GM23338 (cell line): ENCODE results near the gene SLAMF9. TPM values are rescaled to one million over a fixed set of nuclear protein-coding genes. Genes with fewer than 3 reads are reported as not detected.
A peak's percentile ranks its signal among the peaks of the same experiment; 100 is the strongest.

Experiments used
- ATAC-seq: fragments of 200-7000 bp; cut with Tn5 transposase; 3 replicates; pipeline ENCODE4 v1.9.1; 2020
- DNase-seq: peaks from one replicate; pipeline ENCODE4 v3.0.0-alpha.2; 2015; ENCODE audit warnings: low spot score
- H2AFZ ChIP-seq: fragments of 200-600 bp; sonication (generic); 2 replicates; pipeline ENCODE4 v1.8.0; 2016; ENCODE audit warnings: antibody characterized with exemption, mild to moderate bottlenecking, moderate library complexity
- H3F3A ChIP-seq: fragments of 200-600 bp; sonication (generic); replicated peaks from 2 replicates; pipeline ENCODE4 v1.8.0; 2017; ENCODE audit warnings: antibody characterized with exemption, mixed run types, low read depth
- H3K27ac ChIP-seq: fragments of 200-600 bp; sonication (generic); 2 replicates; pipeline ENCODE4 v1.6.1; 2016; ENCODE audit warnings: low read depth
- H3K27me3 ChIP-seq: fragments of 200-600 bp; sonication (generic); 2 replicates; pipeline ENCODE4 v1.8.0; 2016; ENCODE audit warnings: mild to moderate bottlenecking, mixed run types, moderate library complexity; ENCODE audit not compliant: insufficient read depth
- H3K36me3 ChIP-seq: fragments of 200-600 bp; sonication (generic); 2 replicates; pipeline ENCODE4 v1.8.0; 2016; ENCODE audit warnings: mild to moderate bottlenecking; ENCODE audit not compliant: insufficient read depth
- H3K4me1 ChIP-seq: fragments of 200-600 bp; sonication (generic); 2 replicates; pipeline ENCODE4 v1.8.0; 2016; ENCODE audit warnings: mild to moderate bottlenecking, moderate library complexity; ENCODE audit not compliant: insufficient read depth
- H3K4me2 ChIP-seq: fragments of 200-600 bp; sonication (generic); 2 replicates; pipeline ENCODE4 v1.7.1; 2017; ENCODE audit warnings: mixed run types
- H3K4me3 ChIP-seq: fragments of 200-600 bp; sonication (generic); 2 replicates; pipeline ENCODE4 v1.6.1; 2016; ENCODE audit warnings: mixed run types
- H3K79me2 ChIP-seq: fragments of 200-600 bp; sonication (generic); replicated peaks from 2 replicates; pipeline ENCODE4 v1.8.0; 2017; ENCODE audit warnings: mild to moderate bottlenecking; ENCODE audit not compliant: insufficient read depth
- H3K9me2 ChIP-seq: fragments of 200-600 bp; sonication (generic); 2 replicates; pipeline ENCODE4 v1.8.0; 2017; ENCODE audit not compliant: insufficient read depth
- H4K20me1 ChIP-seq: fragments of 200-600 bp; sonication (generic); replicated peaks from 2 replicates; pipeline ENCODE4 v1.8.0; 2017; ENCODE audit warnings: mild to moderate bottlenecking; ENCODE audit not compliant: insufficient read depth
- H3K27ac Mint-ChIP-seq: 2 replicates; pipeline ENCODE4 v1.8.0; 2020; ENCODE audit warnings: inconsistent platforms, mild to moderate bottlenecking, moderate library complexity, mixed read lengths
- H3K27me3 Mint-ChIP-seq: 3 replicates; pipeline ENCODE4 v1.8.0; 2022; ENCODE audit warnings: low read depth, mild to moderate bottlenecking, moderate library complexity, mixed read lengths, inconsistent platforms; ENCODE audit not compliant: insufficient read depth, poor library complexity
- H3K36me3 Mint-ChIP-seq: 3 replicates; pipeline ENCODE4 v1.8.0; 2021; ENCODE audit warnings: low read depth, mild to moderate bottlenecking, inconsistent platforms, moderate library complexity, mixed read lengths
- H3K4me1 Mint-ChIP-seq: 3 replicates; pipeline ENCODE4 v1.8.0; 2020; ENCODE audit warnings: mild to moderate bottlenecking, inconsistent platforms, mixed read lengths
- H3K4me3 Mint-ChIP-seq: 3 replicates; pipeline ENCODE4 v1.8.0; 2021; ENCODE audit warnings: moderate library complexity, mild to moderate bottlenecking, inconsistent platforms, mixed read lengths
- H3K9me3 Mint-ChIP-seq: 3 replicates; pipeline ENCODE4 v1.8.0; 2020; ENCODE audit warnings: moderate library complexity, mild to moderate bottlenecking, inconsistent platforms, mixed read lengths
- CREB1 ChIP-seq: fragments of 250-450 bp; sonication (Bioruptor Pico); IDR thresholded peaks from 2 replicates; pipeline ENCODE4 v1.5.0; 2020; ENCODE audit warnings: low read depth, mild to moderate bottlenecking, moderate library complexity
- CTCF ChIP-seq, 2 experiments: fragments of 200-600 bp in 1 of 2; sonication (generic) in 1 of 2; conservative IDR thresholded peaks; 2 replicates each; pipeline versions ENCODE4 v1.5.1 to v1.6.1; 2016 to 2017; ENCODE audit warnings: antibody characterized with exemption in 2 of 2, low read depth in 2 of 2, mild to moderate bottlenecking in 2 of 2, moderate library complexity in 1 of 2
- ETS1 ChIP-seq: IDR thresholded peaks from 2 replicates; pipeline ENCODE4 v1.6.1; 2016; ENCODE audit warnings: antibody characterized with exemption
- POLR2AphosphoS5 ChIP-seq: IDR thresholded peaks from 2 replicates; pipeline ENCODE4 v1.6.1; 2016; ENCODE audit warnings: antibody characterized with exemption, low read depth
- REST ChIP-seq: IDR thresholded peaks from one replicate; pipeline ENCODE4 v1.6.1; 2018; ENCODE audit warnings: antibody characterized with exemption; ENCODE audit not compliant: unreplicated experiment
- ZNF114 ChIP-seq: fragments of 250-450 bp; sonication (Bioruptor Pico); IDR thresholded peaks from 2 replicates; pipeline ENCODE4 v1.5.0; 2020; ENCODE audit warnings: mild to moderate bottlenecking, moderate library complexity
- polyA plus RNA-seq: library from polyadenylated mRNA; unstranded; fragments of >200 nt; fragmentation: Nextera tagmentation; extraction: Ambion mirVana; gene quantifications from 2 replicates; pipeline ENCODE4 v1.2.1, GENCODE V29; 2016
- total RNA-seq: library from RNA; depleted of rRNA; stranded (reverse); fragments of >200 nt; shearing (Covaris generic); gene quantifications from 2 replicates; pipeline ENCODE4 v1.2.3, GENCODE V29; 2014

SLAMF9 gene
- total and polyA plus RNA-seq, 2 experiments from 2014 or later = not detected

DNA sequence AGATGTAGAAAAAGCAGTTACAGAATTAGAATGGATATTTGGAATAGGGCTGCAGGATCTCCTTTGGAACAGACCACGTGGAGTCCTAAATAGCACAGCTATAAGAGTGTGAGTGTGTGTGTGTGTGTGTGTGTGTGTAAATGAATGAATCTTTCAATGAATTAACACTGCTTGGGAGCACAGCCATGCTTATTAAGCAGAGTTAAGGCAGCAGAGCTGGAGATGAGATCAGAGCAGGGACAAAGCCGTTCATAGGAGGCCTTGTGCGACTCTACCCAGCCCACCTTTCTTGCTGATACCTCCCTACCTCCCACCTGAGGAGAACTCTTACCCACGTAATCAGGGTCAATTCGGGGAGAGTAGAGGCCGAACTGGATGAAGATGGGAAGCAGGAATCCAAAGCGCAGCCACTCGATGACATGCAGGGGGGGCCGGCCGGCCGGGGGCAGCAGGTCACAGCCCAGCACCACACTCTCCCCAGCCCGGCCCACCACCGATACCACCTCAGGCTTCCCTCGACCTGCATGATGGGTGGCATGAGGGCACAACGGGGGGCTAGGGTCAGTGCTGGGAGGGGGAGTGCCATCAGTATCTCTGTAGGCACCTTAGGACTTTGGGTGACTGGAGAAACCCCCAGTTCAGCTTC is 11.3 kb downstream of the SLAMF9 start:
- H3K36me3 ChIP-seq = no peaks in the 10 kb centered on the region
- H3K4me1 ChIP-seq = peaks cover 25% of the 10 kb centered on the region
- no peaks in the 10 kb centered on the region for H3K9me3 Mint-ChIP-seq
- H3K79me2 ChIP-seq = peaks cover 17% of the 10 kb centered on the region; the same call in 1 of the 2 replicates
- no peak overlapping the region for H2AFZ ChIP-seq
- peak overlapping the region; percentile 1; the same call in 1 of the 3 replicates for H3K4me3 Mint-ChIP-seq
- H3K4me1 Mint-ChIP-seq = peaks cover 48% of the 10 kb centered on the region
- H3K4me3 ChIP-seq = no peak overlapping the region
- no peaks in the 10 kb centered on the region for H3F3A ChIP-seq
- no peak overlapping the region for H3K27ac ChIP-seq
- peaks cover 4% of the 10 kb centered on the region; the same call in 1 of the 2 replicates for H4K20me1 ChIP-seq
- H3K27ac Mint-ChIP-seq = no peak overlapping the region
- peaks cover 21% of the 10 kb centered on the region for H3K36me3 Mint-ChIP-seq
- no peaks in the 10 kb centered on the region for H3K27me3 ChIP-seq
- peaks cover 7% of the 10 kb centered on the region for H3K9me2 ChIP-seq
- no peak for TF ChIP-seq CREB1 (CRISPR knock-in tag)
- TF ChIP-seq POLR2AphosphoS5 = no peak
- TF ChIP-seq ZNF114 (CRISPR knock-in tag) = no peak
- no peak for TF ChIP-seq ETS1
- no peak for TF ChIP-seq REST
- TF ChIP-seq CTCF (conservative IDR thresholded peaks at IDR 0.05; ENCODE audit: low read depth in 2 of 2) = no peak
- no peak for DNase-seq
- no peak overlapping the region for H3K4me2 ChIP-seq
- no peak for ATAC-seq
- H3K27me3 Mint-ChIP-seq = peaks cover 17% of the 10 kb centered on the region
